Psoas muscle (tissue), 8 donors: ENCODE results near the gene RNF123. TPM values are rescaled to one million over a fixed set of nuclear protein-coding genes. Genes with fewer than 3 reads are reported as not detected.
A peak's percentile ranks its signal among the peaks of the same experiment; 100 is the strongest.

Source experiments
- ATAC-seq, 4 donors: fragments of 200-7000 bp; cut with Tn5 transposase; one replicate each; pipeline ENCODE4 v1.9.1; 2020; ENCODE audit warnings: moderate library complexity in 3 of 4, mild to moderate bottlenecking in 2 of 4
- DNase-seq, 2 donors: peaks; one replicate each; pipeline ENCODE4 v3.0.0-alpha.2; 2020
- H3K27ac ChIP-seq: fragments of 200-600 bp; one replicate; pipeline ENCODE4 v1.8.0; 2022
- H3K27me3 ChIP-seq, 3 donors: fragments of 200-600 bp in 1 of 3; one replicate each; pipeline versions ENCODE4 v1.6.1 to v1.8.0; 2013 to 2022; ENCODE audit warnings: low read length in 2 of 3, mild to moderate bottlenecking in 2 of 3, moderate library complexity in 1 of 3; ENCODE audit not compliant: insufficient read depth in 3 of 3
- H3K36me3 ChIP-seq, 2 donors: fragments of 200-600 bp in 1 of 2; one replicate each; pipeline versions ENCODE4 v1.6.1 to v1.8.0; 2013 to 2022; ENCODE audit warnings: low read depth in 1 of 2, mild to moderate bottlenecking in 1 of 2, moderate library complexity in 1 of 2; ENCODE audit not compliant: insufficient read depth in 1 of 2
- H3K4me1 ChIP-seq: fragments of 200-600 bp; one replicate; pipeline ENCODE4 v1.8.0; 2022
- H3K4me3 ChIP-seq: fragments of 200-600 bp; one replicate; pipeline ENCODE4 v1.8.0; 2022; ENCODE audit warnings: mild to moderate bottlenecking
- H3K9me3 ChIP-seq: fragments of 200-600 bp; one replicate; pipeline ENCODE4 v1.8.0; 2022
- WGBS, 3 donors: extraction: QIAGEN DNeasy Blood & Tissue Kit; methylation state at CpG; one replicate each; pipeline versions ENCODE4 v1.1.6 to v1.1.7; 2013; 5-methylcytosine and 5-hydroxymethylcytosine counted together
- intact Hi-C, 2 donors: fragments of 100-400 bp; cut with DNase I; formaldehyde crosslinking; loops; one replicate each; pipeline versions ENCODE4 v1.11.0 to v1.14.2; 2022
- polyA plus RNA-seq, 3 donors: library from polyadenylated mRNA; stranded (reverse); fragments of 200-250 nt; gene quantifications; one replicate each; pipeline ENCODE4 v1.2.3, GENCODE V29; 2013
- total RNA-seq, 4 donors: library from RNA; stranded (reverse); fragmentation: NEBNext Ultra II Directional in 2 of 4; extraction: Animal tissue kit (Norgen Biotek cat#: 25700) in 2 of 4; gene quantifications; one replicate each; pipeline versions ENCODE4 v1.2.1 to v1.2.4, GENCODE V29; 2021 to 2023
- TF ChIP-seq, protein P1 (sequence below): fragments of 200-600 bp; IDR thresholded peaks from one replicate; pipeline ENCODE4 v1.8.0; 2022; ENCODE audit warnings: antibody characterized with exemption
- donor health status: healthy with polysubstance abuse.
- donor health status: DM: no; HTN: no; CAD: no; lungs with moderate emphysema.
- donor health status: Bipolar disorder and iron deficiency.
- donor health status: healthy.
- donor health status: DM: yes; HTN: yes; CAD: no.
- donor health status: DM: no; HTN: no; CAD: no.
- donor health status: DM: no; HTN: no; CAD: no.
- donor health status: DM: yes; HTN: yes; CAD: no.

The RNF123 gene
- total and polyA plus RNA-seq, 7 donors: 36.1 to 170 (median 105) TPM

DNA sequence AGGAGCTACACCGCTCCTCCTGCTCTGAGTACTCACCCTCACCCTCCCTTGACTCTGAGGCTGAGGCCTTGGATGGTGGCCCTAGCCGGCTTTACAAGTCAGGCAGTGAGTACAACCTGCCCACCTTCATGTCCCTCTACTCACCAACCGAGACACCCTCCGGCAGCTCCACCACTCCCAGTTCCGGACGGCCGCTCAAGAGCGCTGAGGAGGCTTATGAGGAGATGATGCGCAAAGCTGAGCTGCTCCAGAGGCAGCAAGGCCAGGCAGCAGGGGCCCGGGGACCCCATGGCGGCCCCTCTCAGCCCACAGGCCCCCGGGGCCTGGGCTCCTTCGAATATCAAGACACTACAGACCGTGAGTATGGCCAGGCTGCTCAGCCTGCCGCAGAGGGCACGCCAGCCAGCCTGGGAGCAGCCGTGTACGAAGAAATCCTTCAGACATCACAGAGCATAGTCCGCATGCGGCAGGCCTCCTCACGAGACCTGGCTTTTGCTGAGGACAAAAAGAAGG lies 36.4 kb upstream of the RNF123 start:
- H3K4me3 ChIP-seq: no peak overlapping the region
- no peak for ATAC-seq
- H3K36me3 ChIP-seq: no peaks in the 10 kb centered on the region
- intact Hi-C loops: no loop called here
- WGBS, 3 donors: 83 to 91% (median 85%) methylated on average over 20 to 21 of the region's 21 CpGs
- peak in 1 of 2 donors; percentile 39 for DNase-seq
- no peaks in the 10 kb centered on the region for H3K9me3 ChIP-seq
- peaks cover 14% of the 10 kb centered on the region for H3K4me1 ChIP-seq
- H3K27ac ChIP-seq: no peak overlapping the region
- no peaks in the 10 kb centered on the region for H3K27me3 ChIP-seq
- TF ChIP-seq, protein P1, sequence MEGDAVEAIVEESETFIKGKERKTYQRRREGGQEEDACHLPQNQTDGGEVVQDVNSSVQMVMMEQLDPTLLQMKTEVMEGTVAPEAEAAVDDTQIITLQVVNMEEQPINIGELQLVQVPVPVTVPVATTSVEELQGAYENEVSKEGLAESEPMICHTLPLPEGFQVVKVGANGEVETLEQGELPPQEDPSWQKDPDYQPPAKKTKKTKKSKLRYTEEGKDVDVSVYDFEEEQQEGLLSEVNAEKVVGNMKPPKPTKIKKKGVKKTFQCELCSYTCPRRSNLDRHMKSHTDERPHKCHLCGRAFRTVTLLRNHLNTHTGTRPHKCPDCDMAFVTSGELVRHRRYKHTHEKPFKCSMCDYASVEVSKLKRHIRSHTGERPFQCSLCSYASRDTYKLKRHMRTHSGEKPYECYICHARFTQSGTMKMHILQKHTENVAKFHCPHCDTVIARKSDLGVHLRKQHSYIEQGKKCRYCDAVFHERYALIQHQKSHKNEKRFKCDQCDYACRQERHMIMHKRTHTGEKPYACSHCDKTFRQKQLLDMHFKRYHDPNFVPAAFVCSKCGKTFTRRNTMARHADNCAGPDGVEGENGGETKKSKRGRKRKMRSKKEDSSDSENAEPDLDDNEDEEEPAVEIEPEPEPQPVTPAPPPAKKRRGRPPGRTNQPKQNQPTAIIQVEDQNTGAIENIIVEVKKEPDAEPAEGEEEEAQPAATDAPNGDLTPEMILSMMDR: no peak

DNA sequence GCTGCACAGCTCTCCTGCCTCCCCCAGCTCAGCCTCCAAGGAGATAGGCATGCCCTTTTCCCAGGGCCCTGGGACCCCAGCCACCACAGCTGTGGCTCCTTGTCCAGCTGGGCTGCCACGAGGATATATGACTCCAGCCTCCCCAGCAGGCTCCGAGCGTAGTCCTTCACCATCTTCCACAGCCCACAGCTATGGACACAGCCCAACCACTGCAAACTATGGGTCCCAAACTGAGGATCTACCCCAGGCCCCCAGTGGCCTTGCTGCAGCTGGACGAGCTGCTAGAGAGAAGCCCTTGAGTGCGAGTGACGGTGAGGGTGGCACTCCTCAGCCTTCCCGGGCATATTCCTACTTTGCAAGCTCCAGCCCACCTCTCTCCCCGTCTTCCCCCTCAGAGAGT lies 35.7 kb upstream of the RNF123 start:
- Histone ChIP-seq H3K36me3 (no peaks in the 10 kb centered on the region), H3K4me3 (no peak overlapping the region), H3K27ac (no peak overlapping the region), H3K9me3 (no peaks in the 10 kb centered on the region), H3K4me1 (peaks cover 7% of the 10 kb centered on the region), H3K27me3 (no peaks in the 10 kb centered on the region)
- intact Hi-C loops: no loop called here
- ATAC-seq (no peak), DNase-seq (peak in 1 of 2 donors; percentile 36)
- TF ChIP-seq, protein P1: no peak
- WGBS, 3 donors: 52 to 75% (median 64%) methylated on average over 8 of the region's 8 CpGs

DNA sequence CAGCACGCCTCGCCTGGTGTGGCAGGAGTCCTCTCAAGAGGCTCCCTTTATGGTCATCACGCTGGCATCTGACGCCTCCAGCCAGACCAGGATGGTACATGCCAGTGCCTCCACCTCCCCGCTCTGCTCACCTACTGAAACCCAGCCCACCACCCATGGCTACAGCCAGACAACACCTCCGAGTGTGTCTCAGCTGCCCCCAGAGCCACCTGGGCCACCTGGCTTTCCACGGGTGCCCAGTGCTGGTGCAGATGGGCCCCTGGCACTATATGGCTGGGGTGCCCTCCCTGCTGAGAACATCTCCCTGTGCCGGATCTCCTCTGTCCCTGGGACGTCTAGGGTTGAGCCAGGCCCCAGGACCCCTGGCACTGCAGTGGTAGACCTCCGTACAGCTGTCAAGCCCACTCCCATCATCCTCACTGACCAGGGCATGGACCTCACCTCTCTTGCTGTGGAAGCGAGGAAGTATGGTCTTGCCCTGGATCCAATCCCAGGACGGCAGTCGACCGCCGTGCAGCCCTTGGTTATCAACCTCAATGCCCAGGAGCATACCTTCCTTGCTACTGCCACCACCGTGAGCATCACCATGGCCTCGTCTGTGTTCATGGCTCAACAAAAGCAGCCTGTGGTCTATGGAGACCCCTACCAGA lies 35.1 kb upstream of the RNF123 start:
- ATAC-seq: no peak
- intact Hi-C loops: no loop called here
- Histone ChIP-seq H3K4me3 (no peak overlapping the region), H3K36me3 (no peaks in the 10 kb centered on the region), H3K9me3 (no peaks in the 10 kb centered on the region), H3K4me1 (peaks cover under 1% of the 10 kb centered on the region), H3K27me3 (no peaks in the 10 kb centered on the region), H3K27ac (no peak overlapping the region)
- DNase-seq: peak in 1 of 2 donors; percentile 44
- TF ChIP-seq, protein P1: no peak
- 90 to 93% (median 90%) methylated on average over 17 of the region's 17 CpGs for WGBS, 3 donors

DNA sequence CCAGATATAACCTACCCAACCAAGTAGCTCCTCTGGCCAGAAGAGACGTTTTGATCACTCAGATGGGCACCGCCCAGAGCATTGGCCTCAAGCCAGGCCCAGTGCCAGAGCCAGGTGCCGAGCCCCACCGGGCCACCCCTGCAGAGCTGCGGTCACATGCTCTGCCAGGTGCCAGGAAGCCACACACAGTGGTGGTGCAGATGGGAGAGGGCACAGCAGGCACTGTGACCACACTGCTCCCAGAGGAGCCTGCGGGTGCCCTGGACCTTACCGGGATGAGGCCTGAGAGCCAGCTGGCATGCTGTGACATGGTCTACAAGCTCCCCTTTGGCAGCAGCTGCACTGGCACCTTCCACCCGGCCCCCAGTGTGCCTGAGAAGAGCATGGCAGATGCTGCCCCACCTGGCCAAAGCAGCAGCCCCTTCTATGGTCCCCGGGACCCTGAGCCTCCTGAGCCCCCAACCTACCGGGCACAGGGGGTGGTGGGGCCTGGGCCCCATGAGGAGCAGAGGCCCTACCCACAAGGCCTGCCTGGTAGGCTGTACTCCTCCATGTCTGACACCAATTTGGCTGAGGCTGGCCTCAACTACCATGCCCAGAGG lies 34.3 kb upstream of the RNF123 start:
- no peak overlapping the region for H3K27ac ChIP-seq
- no peaks in the 10 kb centered on the region for H3K4me1 ChIP-seq
- H3K36me3 ChIP-seq: no peaks in the 10 kb centered on the region
- WGBS, 3 donors: 45 to 73% (median 50%) methylated on average over 10 of the region's 10 CpGs
- peak in 1 of 2 donors; percentile 45 for DNase-seq
- H3K27me3 ChIP-seq: no peaks in the 10 kb centered on the region
- no peak for ATAC-seq
- TF ChIP-seq, protein P1: no peak
- no peak overlapping the region for H3K4me3 ChIP-seq
- intact Hi-C loops: no loop called here
- H3K9me3 ChIP-seq: no peaks in the 10 kb centered on the region
